ENCODE results near the gene DBN1. TPM values are rescaled to one million over a fixed set of nuclear protein-coding genes. Genes with fewer than 3 reads are reported as not detected.

Gene DBN1
- total RNA-seq, 1 donor from 2014 or later = 21.8 TPM

DNA sequence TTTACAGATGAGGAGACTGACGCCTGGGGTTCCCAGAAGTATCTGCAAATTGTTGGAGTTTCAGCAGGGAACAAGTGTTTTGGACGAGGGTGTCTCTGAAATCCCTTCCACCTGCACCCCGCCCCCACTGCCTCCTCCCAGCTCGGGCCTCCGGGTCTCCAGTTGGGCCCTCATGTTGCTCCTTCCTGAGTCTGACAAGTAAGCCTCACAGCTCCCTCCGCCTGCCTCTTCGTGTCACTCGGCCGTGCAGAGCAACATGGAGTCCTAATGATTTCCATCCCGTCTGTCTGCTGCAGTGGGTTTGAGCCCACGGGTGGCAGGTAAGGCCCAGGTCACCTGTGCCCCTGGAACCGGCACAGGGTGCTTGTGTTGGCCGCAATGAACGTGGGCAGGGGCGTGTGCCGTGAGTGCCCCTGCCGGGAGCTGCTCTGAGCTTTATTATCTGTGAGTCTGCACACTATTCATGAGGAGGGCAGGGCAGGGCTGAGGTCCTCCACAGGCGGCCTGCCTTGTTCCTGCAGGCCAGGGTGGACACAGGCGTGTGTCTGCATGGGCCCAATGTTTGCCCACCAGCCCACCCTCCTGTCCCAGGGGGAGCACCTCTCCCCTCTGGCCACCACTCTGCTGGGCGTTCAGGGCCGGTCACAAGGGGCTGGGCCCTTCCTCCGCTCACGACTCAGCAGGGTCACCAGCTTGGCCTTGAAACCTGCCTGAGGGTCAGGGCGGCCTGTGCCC, 30.1 kb upstream of the DBN1 start:
- H3K9me3 ChIP-seq (replicated peaks) = no peaks in the 10 kb centered on the region
- no peak overlapping the region for H3K4me3 ChIP-seq
- H3K27me3 ChIP-seq (ENCODE audit: low read depth) = no peaks in the 10 kb centered on the region
- H3K36me3 ChIP-seq = no peaks in the 10 kb centered on the region
- DNase-seq = no peak
- H3K4me1 ChIP-seq = peaks cover 25% of the 10 kb centered on the region
- intact Hi-C loops (cut with micrococcal nuclease) = loop anchor here (5.0 kb wide), 1 partner anchor 111 kb away; no protein-coding TSS in a partner anchor
- TF ChIP-seq, protein P1, sequence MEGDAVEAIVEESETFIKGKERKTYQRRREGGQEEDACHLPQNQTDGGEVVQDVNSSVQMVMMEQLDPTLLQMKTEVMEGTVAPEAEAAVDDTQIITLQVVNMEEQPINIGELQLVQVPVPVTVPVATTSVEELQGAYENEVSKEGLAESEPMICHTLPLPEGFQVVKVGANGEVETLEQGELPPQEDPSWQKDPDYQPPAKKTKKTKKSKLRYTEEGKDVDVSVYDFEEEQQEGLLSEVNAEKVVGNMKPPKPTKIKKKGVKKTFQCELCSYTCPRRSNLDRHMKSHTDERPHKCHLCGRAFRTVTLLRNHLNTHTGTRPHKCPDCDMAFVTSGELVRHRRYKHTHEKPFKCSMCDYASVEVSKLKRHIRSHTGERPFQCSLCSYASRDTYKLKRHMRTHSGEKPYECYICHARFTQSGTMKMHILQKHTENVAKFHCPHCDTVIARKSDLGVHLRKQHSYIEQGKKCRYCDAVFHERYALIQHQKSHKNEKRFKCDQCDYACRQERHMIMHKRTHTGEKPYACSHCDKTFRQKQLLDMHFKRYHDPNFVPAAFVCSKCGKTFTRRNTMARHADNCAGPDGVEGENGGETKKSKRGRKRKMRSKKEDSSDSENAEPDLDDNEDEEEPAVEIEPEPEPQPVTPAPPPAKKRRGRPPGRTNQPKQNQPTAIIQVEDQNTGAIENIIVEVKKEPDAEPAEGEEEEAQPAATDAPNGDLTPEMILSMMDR (IDR thresholded peaks at IDR 0.05; ENCODE audit: borderline replicate concordance) = no peak
- no peak overlapping the region for H3K27ac ChIP-seq (replicated peaks)

DNA sequence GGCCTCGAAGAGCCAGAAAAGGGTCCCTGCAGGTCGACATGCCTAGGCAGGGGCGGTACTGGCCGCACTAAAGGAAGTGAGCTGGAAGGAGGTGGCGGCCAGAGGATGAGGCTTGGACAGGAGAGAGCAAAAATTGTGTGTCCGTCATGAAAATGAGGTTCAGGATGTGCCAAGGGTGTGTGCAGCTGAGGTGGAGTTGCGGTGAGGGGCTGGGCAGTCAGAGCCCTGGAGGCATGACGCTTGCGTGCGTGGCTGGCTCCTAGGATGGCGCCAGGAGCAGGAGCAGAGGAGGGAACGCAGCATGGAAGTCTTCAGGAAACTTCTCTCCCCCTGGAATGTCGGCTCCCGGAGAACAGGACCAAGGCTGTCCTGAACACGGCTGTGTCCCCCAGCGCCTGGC, 29.5 kb upstream of the DBN1 start:
- Histone ChIP-seq H3K9me3 (replicated peaks) (no peaks in the 10 kb centered on the region), H3K27ac (replicated peaks) (no peak overlapping the region), H3K27me3 (ENCODE audit: low read depth) (no peaks in the 10 kb centered on the region), H3K36me3 (no peaks in the 10 kb centered on the region), H3K4me1 (peaks cover 31% of the 10 kb centered on the region), H3K4me3 (no peak overlapping the region)
- TF ChIP-seq, protein P1 (IDR thresholded peaks at IDR 0.05; ENCODE audit: borderline replicate concordance) = no peak
- no peak for DNase-seq
- intact Hi-C loops (cut with micrococcal nuclease) = loop anchor here (5.0 kb wide), 1 partner anchor 111 kb away; no protein-coding TSS in a partner anchor

DNA sequence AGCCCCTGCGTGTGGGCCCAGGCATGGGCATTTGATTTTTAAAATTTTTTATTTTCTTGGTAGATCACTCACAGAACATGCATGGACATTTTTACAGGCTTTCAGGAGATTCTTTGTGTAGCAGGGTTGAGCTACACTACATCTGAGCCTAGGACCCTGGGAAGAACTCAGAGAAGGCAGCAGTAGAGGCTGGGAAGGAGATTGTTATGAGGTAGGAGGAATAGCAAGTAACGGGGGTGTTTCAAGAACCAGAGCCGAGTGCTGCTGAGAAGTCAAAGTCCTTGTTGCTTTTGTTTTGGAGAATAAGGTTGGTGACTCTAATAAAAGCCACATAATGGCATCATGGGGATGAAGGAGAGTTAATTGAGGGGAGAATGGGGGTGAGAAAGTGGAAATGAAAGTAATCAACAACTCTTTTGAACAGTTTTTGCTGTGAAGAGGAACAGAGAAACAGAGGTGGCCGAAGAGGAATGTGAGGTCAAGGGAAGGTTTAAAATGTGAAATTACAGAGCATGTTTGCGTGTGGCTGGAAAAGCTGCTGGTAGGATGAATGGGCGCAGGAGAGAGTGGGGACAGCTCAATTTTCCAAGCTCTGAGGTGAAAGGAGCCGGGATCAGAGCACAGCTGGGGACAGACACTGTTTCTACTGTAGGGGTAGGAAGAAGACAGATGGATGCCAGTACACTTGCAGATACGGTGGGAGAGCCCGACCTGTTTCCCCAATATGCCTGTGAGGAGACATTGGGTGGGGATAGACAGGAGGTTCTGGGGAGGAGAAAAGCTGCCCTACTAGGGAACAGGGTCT, 28.6 kb upstream of the DBN1 start:
- Histone ChIP-seq H3K4me3 (no peak overlapping the region), H3K4me1 (peaks cover 37% of the 10 kb centered on the region), H3K36me3 (no peaks in the 10 kb centered on the region), H3K27ac (replicated peaks) (no peak overlapping the region), H3K27me3 (ENCODE audit: low read depth) (no peaks in the 10 kb centered on the region), H3K9me3 (replicated peaks) (no peaks in the 10 kb centered on the region)
- intact Hi-C loops (cut with micrococcal nuclease) = loop anchor here (5.0 kb wide), 1 partner anchor 110 kb away; no protein-coding TSS in a partner anchor
- TF ChIP-seq, protein P1 (IDR thresholded peaks at IDR 0.05; ENCODE audit: borderline replicate concordance) = no peak
- no peak for DNase-seq

DNA sequence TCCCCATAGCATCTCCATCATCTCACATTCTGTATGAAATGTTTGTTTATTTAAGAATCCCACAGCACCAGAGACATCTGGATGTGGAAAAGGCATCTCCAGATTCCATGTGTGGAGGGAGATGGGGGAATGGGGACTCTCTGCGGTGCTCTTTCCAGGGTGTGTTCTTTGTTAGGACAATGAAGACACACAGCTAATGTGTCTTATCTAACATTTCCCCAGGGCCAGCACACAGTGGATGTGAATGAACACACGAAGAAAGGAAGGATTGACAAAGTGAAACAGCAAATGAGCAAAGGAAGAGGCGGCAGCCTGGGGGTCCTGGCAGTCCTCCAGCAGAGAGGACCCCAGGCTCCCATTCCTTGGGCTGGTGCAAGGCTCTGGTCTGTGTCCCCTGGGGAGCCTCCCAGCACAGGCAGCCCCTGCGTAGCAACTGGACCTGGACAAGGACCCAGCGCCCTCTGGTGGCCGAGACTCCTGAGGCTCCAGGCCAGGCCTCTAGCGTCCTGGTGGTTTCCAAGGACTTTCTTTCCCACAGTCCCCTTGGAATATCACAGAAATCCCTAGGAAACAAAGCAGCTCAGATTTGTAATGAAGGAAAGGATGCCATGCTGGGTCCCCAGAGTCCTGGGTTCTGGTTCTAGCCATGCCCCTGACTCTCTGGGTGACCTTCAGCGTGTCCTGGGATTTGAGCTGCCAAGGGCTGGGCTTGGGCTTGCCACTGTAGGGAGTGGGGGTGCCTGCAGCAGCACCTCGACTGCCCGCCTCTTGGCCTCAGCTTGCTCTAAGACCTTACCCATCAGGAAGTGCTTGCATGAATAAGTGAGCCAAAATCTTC, 27.5 kb upstream of the DBN1 start:
- DNase-seq = peak; percentile 92
- Histone ChIP-seq H3K9me3 (replicated peaks) (no peaks in the 10 kb centered on the region), H3K27ac (replicated peaks) (peak overlapping the region; percentile 49), H3K36me3 (no peaks in the 10 kb centered on the region), H3K4me3 (no peak overlapping the region), H3K27me3 (ENCODE audit: low read depth) (no peaks in the 10 kb centered on the region), H3K4me1 (peaks cover 49% of the 10 kb centered on the region)
- TF ChIP-seq, protein P1 (IDR thresholded peaks at IDR 0.05; ENCODE audit: borderline replicate concordance) = peak; percentile 98
- intact Hi-C loops (cut with micrococcal nuclease) = loop anchor here (5.0 kb wide), 1 partner anchor 109 kb away; no protein-coding TSS in a partner anchor

DNA sequence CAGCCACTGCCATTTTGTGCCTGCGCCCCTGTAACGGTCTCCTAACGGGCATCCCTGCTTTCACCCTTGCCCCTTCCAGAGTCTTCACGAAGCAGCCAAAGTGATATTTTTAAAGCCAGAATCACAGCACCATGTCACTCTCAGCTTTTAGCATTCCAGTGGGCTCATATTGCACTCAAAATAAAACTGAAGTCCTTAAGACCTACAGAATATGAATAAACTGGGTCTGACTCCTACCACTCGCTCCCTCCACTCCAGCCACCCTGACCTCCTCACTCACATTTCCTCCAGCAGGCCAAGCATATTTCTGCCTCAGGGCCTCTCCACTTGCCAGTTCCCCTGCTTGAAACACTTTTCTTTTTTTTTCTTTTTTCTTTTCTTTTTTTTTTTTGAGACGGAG, 26.4 kb upstream of the DBN1 start:
- TF ChIP-seq, protein P1 (IDR thresholded peaks at IDR 0.05; ENCODE audit: borderline replicate concordance) = no peak
- peaks cover 59% of the 10 kb centered on the region for H3K4me1 ChIP-seq
- H3K4me3 ChIP-seq = no peak overlapping the region
- H3K27me3 ChIP-seq (ENCODE audit: low read depth) = no peaks in the 10 kb centered on the region
- H3K36me3 ChIP-seq = no peaks in the 10 kb centered on the region
- no peak for DNase-seq
- intact Hi-C loops (cut with micrococcal nuclease) = loop anchor here (5.0 kb wide), 1 partner anchor 108 kb away; no protein-coding TSS in a partner anchor
- peak overlapping the region; percentile 49 for H3K27ac ChIP-seq (replicated peaks)
- H3K9me3 ChIP-seq (replicated peaks) = no peaks in the 10 kb centered on the region
